G401 (cell line): ENCODE data around the gene STAM2. TPM values are rescaled to one million over a fixed set of nuclear protein-coding genes. Genes with fewer than 3 reads are reported as not detected.
"Not testable (repeated sequence)": the region's sequence is repeated elsewhere in the genome, so short reads cannot be mapped to it uniquely, and the experiment has no call there.

Experiments used
- DNase-seq: peaks from one replicate; pipeline ENCODE4 v3.0.0-alpha.2; 2015; ENCODE audit warnings: low spot score
- in situ Hi-C: cut with HindIII; loops from 2 replicates; pipeline ENCODE4 v1.10.0; 2016; ENCODE audit warnings: low sequenced_read_pairs, mixed read lengths
- total RNA-seq: library from RNA; depleted of rRNA; stranded (reverse); fragments of >200 nt; shearing (Covaris generic); gene quantifications from 2 replicates; pipeline ENCODE4 v1.2.3, GENCODE V29; 2014

The STAM2 gene
- total RNA-seq, 1 experiment from 2014 or later, result 17.1 TPM

- in situ Hi-C loops, result no loop called here
- DNase-seq, result no peak
These were observed 53.4 kb downstream of the STAM2 start for GRCh38 chr2:152122161-152122560.

- no peak for DNase-seq
- in situ Hi-C loops, result no loop called here
These were observed 55.1 kb downstream of the STAM2 start for GRCh38 chr2:152120430-152120829.

- DNase-seq, result peak; percentile 32
- in situ Hi-C loops, result no loop called here
These were observed 59.6 kb downstream of the STAM2 start for GRCh38 chr2:152115952-152116351.

- no peak for DNase-seq
- in situ Hi-C loops, result no loop called here
These were observed 61.2 kb downstream of the STAM2 start for GRCh38 chr2:152114366-152114765.

DNA sequence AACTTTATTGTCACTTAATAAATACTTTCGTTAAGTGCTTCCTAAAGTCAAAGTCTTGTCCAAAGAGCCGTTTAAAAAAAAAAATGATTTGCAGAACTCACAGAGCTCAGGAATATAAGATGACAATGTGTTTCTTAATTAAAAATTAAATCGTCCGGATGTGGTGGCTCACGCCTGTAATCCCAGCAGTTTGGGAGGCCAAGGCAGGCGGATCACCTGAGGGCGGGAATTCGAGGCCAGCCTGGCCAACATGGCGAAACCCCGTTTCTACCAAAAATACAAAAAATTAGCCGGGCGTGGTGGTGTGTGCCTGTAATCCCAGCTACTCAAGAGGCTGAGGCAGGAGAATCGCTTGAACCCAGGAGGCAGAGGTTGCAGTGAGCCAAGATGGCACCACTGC is 68.4 kb downstream of the STAM2 start:
- DNase-seq, in situ Hi-C loops: not testable (repeated sequence)

GRCh38 chr2:152106464-152106863 is 69.1 kb downstream of the STAM2 start:
- DNase-seq, result no peak
- in situ Hi-C loops, result no loop called here

GRCh38 chr2:152103271-152103670 is 72.3 kb downstream of the STAM2 start:
- in situ Hi-C loops, result no loop called here
- DNase-seq, result no peak

GRCh38 chr2:152100961-152101360 is 74.6 kb downstream of the STAM2 start:
- no peak for DNase-seq
- in situ Hi-C loops, result no loop called here

DNA sequence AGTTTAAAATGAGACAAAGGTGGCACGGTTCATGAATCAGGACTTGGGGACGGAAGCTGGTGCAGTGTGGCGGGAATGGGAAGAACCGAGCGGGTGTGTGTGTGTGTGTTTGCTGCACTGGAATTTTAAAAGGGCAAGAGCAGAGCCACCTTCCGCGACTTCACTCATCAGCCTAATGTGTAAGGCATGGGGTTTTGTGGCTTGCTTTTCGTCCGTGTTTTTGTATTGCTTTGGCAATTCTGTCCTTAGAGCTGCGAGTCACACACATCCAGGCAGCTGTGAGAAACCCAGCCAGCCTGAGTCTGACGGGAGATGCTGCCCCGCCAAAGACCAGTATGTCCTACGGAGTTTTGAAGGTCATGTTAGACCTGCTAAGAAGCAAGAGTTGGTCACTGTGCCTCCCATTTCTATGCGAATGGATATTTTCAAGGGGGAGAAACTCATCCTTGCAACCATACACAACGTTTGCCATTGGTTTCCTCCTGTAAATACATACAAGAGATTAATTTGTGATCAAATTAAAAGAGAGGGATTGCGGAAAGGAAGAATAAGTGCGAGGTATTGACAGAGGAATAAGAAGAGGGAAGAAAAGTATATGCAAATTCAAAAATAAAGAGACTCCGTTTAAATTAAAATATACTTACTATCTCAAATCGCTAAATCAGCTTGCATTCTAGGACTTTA is 76.1 kb downstream of the STAM2 start:
- in situ Hi-C loops, result no loop called here
- DNase-seq, result peak; percentile 42

- in situ Hi-C loops, result no loop called here
- DNase-seq, result no peak
These were observed 76.8 kb downstream of the STAM2 start, which contains the start of gene CACNB4 for GRCh38 chr2:152098496-152099366. Gene CACNB4 (minus strand): TSS chr2:152099044.

DNA sequence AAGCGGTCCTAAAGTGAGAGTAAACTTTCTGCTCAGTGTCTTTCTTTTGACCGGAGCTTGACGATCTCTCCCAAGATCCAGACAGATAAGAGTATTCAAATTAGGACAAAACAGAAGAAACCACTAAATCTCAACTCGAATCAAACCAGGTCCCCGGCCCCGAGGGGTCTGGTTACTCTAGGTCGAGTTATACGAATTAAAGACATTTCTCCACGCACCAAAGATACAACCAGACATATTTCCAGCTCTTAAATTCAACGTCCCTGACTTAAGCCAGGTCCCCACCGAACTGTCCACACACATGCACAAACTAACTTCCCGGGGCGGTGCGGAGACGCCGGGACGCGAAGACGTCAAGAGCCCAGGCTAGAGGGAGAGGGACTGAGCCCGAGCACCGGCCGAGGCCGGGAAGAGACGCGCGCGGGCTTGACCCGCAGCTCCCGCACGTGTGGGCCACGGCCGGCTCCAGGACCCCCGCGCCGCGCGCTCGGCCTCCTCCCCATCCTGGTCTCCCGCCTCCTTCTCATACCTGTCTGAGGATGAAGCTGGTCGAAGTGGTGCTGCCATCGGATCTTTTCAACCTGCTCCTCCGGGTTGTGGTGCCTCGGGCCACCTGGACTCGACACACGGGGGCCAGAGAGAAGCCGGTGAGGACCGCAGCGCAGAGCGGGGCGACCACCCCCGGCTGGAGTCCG is 77.6 kb downstream of the STAM2 start:
- DNase-seq, result peak; percentile 27
- in situ Hi-C loops, result no loop called here

- peak; percentile 28 for DNase-seq
- in situ Hi-C loops, result no loop called here
These were observed 78.2 kb downstream of the STAM2 start for GRCh38 chr2:152097290-152097800.

- in situ Hi-C loops, result no loop called here
- no peak for DNase-seq
These were observed 80.4 kb downstream of the STAM2 start for GRCh38 chr2:152095146-152095545.

GRCh38 chr2:152094014-152094413 is 81.5 kb downstream of the STAM2 start:
- in situ Hi-C loops, result no loop called here
- DNase-seq, result no peak

DNA sequence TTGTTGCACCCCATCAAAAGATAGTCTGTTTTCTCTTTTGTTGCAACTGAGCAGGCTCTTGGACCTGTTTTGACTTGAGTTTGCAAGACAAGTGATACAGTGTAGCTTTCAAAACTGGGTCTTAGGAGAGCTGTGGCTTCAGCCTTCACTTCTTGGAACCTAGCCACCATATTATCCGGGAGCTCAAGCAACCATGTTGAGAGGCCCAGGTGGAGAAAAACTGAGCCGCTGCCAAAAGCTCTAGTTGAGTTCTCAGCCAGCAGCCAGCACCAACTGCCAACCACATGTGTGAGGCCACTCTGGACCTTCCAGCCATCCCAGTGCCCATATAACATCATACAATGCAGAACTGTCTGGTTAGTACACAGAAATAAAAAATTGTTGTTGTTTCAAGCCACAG is 82.1 kb downstream of the STAM2 start:
- in situ Hi-C loops, result no loop called here
- peak; percentile 73 for DNase-seq

GRCh38 chr2:152092095-152092494 is 83.5 kb downstream of the STAM2 start:
- no peak for DNase-seq
- in situ Hi-C loops, result no loop called here

DNA sequence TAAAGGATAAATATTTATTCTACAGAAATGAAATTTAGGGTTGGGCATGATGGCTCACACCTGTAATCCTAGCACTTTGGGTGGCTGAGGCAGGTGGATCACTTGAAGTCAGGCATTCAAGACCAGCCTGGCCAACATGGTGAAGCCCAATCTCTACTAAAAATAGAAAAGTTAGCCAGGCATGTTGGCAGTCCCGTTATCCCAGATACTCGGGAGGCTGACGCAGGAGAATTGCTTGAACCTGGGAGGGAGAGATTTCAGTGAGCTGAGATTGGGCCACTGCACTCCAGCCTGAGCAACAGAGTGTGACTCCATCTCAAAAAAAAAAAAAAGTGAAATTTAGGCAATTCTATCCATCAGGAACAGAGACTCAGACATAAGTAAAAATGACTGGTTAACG is 84.8 kb downstream of the STAM2 start:
- in situ Hi-C loops, DNase-seq: not testable (repeated sequence)

GRCh38 chr2:152089238-152089637 is 86.3 kb downstream of the STAM2 start:
- in situ Hi-C loops, result no loop called here

GRCh38 chr2:152088006-152088405 is 87.6 kb downstream of the STAM2 start:
- in situ Hi-C loops, result no loop called here
- no peak for DNase-seq

More at GRCh38 chr2:152089238-152089637, 86.3 kb downstream of the STAM2 start:
- no peak for DNase-seq

GRCh38 chr2:152086231-152086630 is 89.3 kb downstream of the STAM2 start:
- no peak for DNase-seq
- in situ Hi-C loops, result no loop called here
